HUDEP-2 (cell line): ENCODE data around the gene TBCEL.
A peak's percentile ranks its signal among the peaks of the same experiment; 100 is the strongest.

Experiments used
- DNase-seq, 76 experiments: peaks; one replicate each; lab custom pipeline; 2025; ENCODE audit not compliant: unreplicated experiment in 76 of 76; lab: John Stamatoyannopoulos, UW

Gene TBCEL

GRCh38 chr11:121057922-121058321, 34.0 kb downstream of the TBCEL start:
- DNase-seq: no peak

DNA sequence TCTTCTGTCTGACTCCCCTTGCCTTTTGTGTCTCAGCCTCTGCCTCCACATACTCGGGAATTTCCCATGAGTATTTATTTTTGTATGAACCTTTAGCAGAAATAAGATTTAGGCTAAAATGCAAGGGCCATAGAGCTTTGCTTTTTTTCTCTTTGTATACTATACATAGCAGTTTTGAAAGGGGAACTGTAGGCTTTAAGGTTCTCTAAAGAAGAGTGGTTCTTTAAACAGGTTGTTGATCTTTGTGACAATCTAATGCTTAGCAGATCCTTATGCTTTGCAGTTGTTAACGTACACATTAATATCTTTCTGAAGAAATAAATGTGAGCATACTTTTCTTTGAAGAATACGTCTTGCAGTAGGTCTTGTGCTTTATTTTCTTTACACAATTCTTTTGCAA, 35.0 kb downstream of the TBCEL start:
- DNase-seq: no peak

DNA sequence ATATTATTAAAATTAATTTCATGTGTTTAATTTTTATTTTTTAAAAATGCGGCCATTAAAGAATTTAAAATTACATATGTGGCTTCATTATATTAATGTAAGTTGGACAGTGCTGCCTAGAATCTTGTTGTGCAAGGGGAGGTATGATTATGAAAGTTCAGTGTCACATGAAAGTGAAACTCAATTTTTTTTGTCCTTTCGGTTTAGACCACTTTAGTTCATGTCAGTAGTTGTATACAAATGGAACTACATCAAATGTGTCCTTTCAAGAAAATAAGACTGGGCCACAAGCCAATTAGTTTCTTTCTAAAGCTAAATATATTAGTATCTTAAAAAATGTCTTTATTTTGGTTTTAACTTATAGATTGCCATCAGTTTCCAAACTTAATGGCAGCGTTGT, 35.7 kb downstream of the TBCEL start:
- no peak for DNase-seq

DNA sequence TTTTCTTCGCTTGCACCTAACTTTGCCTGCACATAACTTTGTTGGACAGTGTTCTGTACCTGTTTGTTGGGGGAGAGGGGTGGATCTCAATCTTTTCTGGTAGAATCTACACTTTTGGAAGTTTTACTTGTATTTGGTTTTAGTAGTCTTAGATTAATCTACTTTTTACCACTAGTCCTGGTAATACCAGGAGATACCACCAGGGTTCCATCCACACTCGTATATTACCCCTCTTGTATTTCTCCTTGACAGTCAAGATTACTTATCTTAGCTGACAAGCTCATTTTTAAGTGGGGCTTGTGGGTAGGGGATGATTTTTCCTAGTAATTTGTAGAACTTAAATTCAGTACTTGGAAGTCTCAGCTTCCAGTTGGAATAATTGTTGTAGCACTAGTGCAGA, 39.8 kb downstream of the TBCEL start:
- peak in 2 of 76 experiments; percentile 0 to 11 for DNase-seq

DNA sequence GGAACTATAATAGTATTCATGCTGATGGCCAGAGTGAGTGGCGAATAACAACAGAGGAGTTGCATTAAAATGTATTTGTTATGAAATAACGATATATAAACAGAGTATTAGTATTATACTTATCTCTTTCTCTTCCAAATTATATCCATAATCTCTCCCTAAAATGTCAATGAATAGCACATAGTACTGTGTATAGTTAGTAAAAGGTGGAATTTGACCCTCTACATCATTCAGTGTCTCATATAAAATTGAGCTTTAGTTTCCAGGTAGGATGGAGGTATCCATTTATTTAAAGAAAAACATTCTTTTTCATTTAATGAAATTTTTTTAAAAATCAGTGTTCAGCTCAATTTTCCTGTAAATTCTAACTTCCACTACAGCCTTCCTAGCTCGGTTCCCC, 42.7 kb downstream of the TBCEL start:
- no peak for DNase-seq

DNA sequence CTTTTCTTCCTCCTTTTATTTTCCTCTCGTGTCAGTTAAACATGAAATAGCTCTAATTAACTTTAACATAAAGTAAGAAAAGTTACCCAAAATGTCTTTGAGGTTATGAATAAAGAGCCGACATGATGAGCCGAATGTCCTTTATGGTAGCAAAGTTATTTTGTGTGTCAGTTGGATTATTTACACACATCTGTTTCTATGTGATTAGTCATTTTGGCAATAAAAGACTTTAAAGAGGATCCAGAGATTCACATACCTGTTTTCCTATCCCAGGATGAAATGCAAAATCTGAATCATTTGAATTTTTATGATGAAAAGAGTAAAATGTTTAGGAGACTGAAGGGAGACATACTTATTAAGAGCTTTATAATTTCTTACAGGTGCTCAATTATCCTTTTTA, 43.1 kb downstream of the TBCEL start:
- no peak for DNase-seq

DNA sequence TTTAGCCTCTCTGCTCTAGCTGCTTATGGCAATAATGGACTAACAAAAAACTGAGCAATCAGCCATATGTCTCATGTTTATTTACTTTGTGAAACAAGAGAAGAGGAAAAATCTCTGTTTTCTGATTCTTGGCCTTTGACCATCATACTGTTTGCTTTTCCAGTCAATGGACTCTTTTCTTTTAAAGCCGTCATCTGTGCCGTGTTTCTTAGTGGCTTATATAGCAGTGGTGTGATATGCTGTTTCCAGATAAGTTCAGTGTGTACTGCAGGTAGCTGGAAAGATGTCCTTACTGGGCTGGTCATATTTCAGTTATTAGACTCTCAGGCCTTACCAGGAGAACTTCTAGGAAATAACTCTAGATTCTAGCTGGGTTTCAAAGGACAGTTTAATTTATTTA, 43.6 kb downstream of the TBCEL start:
- no peak for DNase-seq

GRCh38 chr11:121067962-121068647, 44.2 kb downstream of the TBCEL start:
- no peak for DNase-seq

DNA sequence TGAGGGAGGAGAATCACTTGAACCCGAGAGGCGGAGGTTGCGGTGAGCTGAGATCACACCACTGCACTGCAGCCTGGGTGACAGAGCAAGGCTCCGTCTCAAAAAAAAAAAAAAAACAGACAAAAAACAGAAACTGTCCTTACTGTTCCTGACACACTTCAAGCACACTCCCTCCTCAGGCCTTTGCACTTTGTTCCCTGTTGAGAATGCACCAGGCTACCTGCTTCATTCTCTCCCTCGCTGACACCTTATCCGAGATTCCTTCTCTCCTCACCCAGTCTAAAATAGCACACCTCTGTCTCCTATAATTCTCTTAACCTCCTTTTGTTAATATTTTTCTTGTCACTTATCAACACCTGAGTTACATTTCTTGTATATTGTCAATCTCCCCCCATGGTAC, 44.9 kb downstream of the TBCEL start:
- DNase-seq: no peak

GRCh38 chr11:121070951-121071845, 47.3 kb downstream of the TBCEL start:
- DNase-seq: no peak

DNA sequence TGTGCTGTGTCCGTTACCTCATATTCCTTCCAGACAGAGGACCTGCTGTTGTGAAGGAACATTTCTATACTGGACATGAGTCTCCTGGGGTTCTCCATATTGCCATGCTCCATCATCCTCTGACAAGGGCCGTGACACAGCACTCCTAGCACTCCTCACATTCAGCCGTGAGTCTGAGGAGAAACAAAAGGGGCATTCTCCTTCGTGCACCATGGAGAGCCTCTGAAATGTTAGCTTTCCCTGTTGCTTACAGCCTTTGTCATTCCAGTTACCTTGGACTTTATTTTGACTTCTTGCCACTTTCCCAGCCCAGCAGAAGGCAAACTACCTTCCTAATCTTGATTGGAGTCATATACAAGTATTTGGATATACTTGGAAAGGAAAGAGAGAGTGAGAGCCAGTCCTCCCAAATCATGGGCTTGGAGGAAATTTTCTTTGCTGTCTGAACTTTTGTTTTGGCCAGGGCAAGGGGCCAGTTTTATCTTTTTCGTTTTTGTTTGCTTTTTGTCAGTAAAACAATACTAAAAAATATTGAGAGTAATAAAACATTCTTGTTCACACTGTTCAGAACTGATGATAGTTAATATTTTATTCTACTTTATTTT, 48.0 kb downstream of the TBCEL start:
- DNase-seq: no peak

DNA sequence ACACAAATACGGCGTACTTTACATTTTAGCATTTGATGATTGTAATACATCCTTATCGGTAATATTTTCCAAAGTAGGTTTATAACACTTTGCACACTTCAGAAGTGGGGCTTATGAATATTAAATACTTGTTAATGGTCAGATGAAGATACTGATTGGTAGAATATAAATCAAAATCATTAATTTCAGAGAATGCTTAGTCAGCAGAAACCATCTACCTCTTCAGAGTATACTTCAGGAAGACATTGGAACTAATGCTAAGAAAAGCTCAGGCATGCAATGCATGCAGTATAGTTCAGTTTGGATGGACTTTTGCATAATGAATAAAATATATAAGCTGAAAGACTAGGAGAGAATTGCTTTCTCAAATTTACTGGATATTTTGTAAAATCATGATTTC, 57.4 kb downstream of the TBCEL start:
- DNase-seq: no peak

- no peak for DNase-seq
These were observed 58.3 kb downstream of the TBCEL start for GRCh38 chr11:121082219-121082618.

DNA sequence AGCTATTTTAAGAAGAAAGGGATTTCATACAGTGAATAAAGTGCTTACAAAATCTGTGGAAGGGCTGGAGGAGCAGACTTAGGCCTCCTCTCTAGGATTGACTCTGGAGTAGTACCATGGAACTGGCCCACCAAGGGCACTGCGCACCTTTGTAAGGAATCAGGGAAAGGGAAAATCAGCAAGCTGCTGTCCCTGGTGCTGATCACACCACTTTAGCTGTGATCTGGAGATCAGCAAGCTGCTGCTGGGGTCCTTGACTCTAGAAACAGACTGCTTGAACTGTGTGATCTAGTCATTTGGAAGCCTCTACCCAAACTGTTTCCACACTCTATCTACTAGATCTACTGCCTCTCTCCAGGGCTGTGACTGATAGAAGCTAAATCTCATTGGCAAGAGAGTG, 58.8 kb downstream of the TBCEL start:
- DNase-seq: peak in 2 of 76 experiments; percentile 1 to 4

- no peak for DNase-seq
These were observed 63.0 kb downstream of the TBCEL start for GRCh38 chr11:121086866-121087265.

GRCh38 chr11:121089566-121089965, 65.7 kb downstream of the TBCEL start:
- DNase-seq: no peak

DNA sequence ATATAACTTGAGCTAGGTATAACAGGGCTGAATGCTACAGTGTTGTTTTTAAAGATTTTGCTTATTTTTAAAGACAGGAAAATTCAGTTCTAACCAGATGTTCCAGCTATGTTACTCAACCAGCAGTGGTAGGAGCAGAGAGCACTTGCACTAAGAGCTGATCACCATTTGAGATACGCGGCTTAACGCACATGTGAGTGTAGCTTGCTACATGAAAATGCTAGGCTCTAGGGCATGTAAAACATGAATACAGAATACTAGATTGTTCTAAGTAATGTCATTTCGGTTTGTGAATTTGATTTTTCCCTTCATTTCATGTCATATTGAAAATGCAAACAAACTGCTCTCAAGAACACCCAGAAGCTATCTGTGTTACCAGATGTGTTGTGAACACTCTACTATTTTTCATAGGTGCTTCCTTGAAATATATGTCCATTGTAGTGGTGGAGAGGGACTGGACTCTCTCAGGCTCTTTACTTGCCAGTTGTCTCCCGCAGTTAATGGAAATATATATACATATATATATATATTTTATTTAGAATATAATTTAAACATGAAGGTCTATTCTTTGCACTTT, 66.3 kb downstream of the TBCEL start:
- DNase-seq: no peak

GRCh38 chr11:121091492-121092152, 67.7 kb downstream of the TBCEL start:
- DNase-seq: peak in 1 of 76 experiments; percentile 1

DNA sequence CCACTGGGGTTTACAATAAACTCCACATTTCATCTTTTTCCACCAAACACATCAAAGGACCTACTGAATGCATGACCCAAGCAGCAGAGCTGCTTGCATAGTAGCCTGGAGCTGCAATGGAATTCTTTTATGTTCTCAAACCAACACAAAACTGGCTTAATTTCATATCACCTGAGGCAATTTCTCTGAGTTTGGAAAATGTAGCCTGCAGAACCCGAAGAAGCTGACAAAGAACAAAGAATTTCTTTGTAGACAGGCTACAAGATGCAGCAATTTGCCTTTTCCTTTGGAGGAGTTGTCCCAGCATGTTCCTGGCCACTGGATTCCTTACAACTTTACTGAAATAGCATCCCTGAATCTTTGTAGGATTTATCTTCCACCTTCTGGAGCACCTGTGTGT, 71.7 kb downstream of the TBCEL start:
- DNase-seq: no peak

- no peak for DNase-seq
These were observed 75.5 kb downstream of the TBCEL start for GRCh38 chr11:121099364-121099763.

GRCh38 chr11:121099885-121100284, 76.0 kb downstream of the TBCEL start:
- no peak for DNase-seq
